DND-41 (cell line): ENCODE measurements around the gene GALNTL6.

Experiments used
- ATAC-seq: fragments of 200-7000 bp; cut with Tn5 transposase; 3 replicates; pipeline ENCODE4 v1.9.1; 2021; ENCODE audit warnings: low read depth; ENCODE audit not compliant: insufficient read depth
- DNase-seq: peaks from one replicate; pipeline ENCODE4 v3.0.0-alpha.2; 2020
- H2AFZ ChIP-seq: 2 replicates; pipeline ENCODE4 v1.6.0; 2012; ENCODE audit warnings: low read depth, low read length
- H3K27ac ChIP-seq: 2 replicates; pipeline ENCODE4 v1.5.1; 2012; ENCODE audit warnings: low read length, inconsistent platforms
- H3K27me3 ChIP-seq: fragments of 200-600 bp; sonication (generic); 2 replicates; pipeline ENCODE4 v1.6.0; 2012; ENCODE audit warnings: low read length, mild to moderate bottlenecking, inconsistent platforms; ENCODE audit not compliant: insufficient read depth, poor library complexity
- H3K36me3 ChIP-seq: 2 replicates; pipeline ENCODE4 v1.5.1; 2012; ENCODE audit warnings: low read length, inconsistent platforms; ENCODE audit not compliant: insufficient read depth
- H3K4me1 ChIP-seq: 2 replicates; pipeline ENCODE4 v1.5.1; 2012; ENCODE audit warnings: mild to moderate bottlenecking, low read length; ENCODE audit not compliant: insufficient read depth
- H3K4me2 ChIP-seq: 2 replicates; pipeline ENCODE4 v1.6.0; 2012; ENCODE audit warnings: mild to moderate bottlenecking, moderate library complexity, low read length, inconsistent platforms; ENCODE audit not compliant: insufficient read depth
- H3K4me3 ChIP-seq, 2 experiments: fragments of 200-600 bp in 1 of 2; shearing (Covaris generic) in 1 of 2; 2 replicates each; pipeline ENCODE4 v1.5.1; 2012 to 2016; ENCODE audit warnings: inconsistent platforms in 2 of 2, low read length in 2 of 2, mild to moderate bottlenecking in 2 of 2, low read depth in 1 of 2, moderate library complexity in 1 of 2
- H3K79me2 ChIP-seq: 2 replicates; pipeline ENCODE4 v1.6.0; 2012; ENCODE audit warnings: low read length, inconsistent platforms; ENCODE audit not compliant: insufficient read depth
- H3K9ac ChIP-seq: 2 replicates; pipeline ENCODE4 v1.6.0; 2012; ENCODE audit warnings: low read depth, mild to moderate bottlenecking, inconsistent platforms, low read length, moderate library complexity
- H3K9me3 ChIP-seq: 2 replicates; pipeline ENCODE4 v1.5.1; 2012; ENCODE audit warnings: low read length, moderate library complexity, mild to moderate bottlenecking, inconsistent platforms; ENCODE audit not compliant: insufficient read depth, severe bottlenecking
- H4K20me1 ChIP-seq: 2 replicates; pipeline ENCODE4 v1.6.0; 2012; ENCODE audit warnings: low read length; ENCODE audit not compliant: insufficient read depth
- EZH2 ChIP-seq: IDR thresholded peaks from 3 replicates; pipeline ENCODE4 v1.6.1; 2012; ENCODE audit warnings: borderline replicate concordance, low read depth, mild to moderate bottlenecking, moderate library complexity, low read length, inconsistent platforms; ENCODE audit not compliant: severe bottlenecking
- TF ChIP-seq, protein P1 (sequence below): IDR thresholded peaks from 2 replicates; pipeline ENCODE4 v1.5.1; 2012; ENCODE audit warnings: borderline replicate concordance, low read length, moderate library complexity, mild to moderate bottlenecking; ENCODE audit not compliant: poor library complexity, severe bottlenecking; ENCODE audit errors: extremely low read depth

Gene GALNTL6

DNA sequence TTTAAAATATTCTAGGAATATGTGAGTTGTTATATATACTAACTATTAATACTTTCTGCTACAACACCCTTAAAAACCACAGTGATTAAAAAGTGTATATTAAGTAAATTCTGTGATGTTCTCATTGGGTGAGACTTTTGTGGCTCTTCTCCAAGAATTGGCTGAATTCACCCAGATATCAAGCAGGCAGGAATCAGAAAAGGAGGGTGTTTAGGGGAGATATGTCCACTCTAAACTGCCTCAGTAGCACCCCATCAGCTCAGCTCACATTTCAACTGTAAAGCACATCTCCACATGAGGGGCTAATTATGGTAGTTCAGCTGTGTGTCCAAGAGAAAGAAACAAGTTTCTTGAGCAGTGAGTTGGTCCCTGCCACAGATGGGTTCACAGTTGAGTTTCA is 165.0 kb downstream of the GALNTL6 start:
- no peak for TF ChIP-seq EZH2
- TF ChIP-seq, protein P1, sequence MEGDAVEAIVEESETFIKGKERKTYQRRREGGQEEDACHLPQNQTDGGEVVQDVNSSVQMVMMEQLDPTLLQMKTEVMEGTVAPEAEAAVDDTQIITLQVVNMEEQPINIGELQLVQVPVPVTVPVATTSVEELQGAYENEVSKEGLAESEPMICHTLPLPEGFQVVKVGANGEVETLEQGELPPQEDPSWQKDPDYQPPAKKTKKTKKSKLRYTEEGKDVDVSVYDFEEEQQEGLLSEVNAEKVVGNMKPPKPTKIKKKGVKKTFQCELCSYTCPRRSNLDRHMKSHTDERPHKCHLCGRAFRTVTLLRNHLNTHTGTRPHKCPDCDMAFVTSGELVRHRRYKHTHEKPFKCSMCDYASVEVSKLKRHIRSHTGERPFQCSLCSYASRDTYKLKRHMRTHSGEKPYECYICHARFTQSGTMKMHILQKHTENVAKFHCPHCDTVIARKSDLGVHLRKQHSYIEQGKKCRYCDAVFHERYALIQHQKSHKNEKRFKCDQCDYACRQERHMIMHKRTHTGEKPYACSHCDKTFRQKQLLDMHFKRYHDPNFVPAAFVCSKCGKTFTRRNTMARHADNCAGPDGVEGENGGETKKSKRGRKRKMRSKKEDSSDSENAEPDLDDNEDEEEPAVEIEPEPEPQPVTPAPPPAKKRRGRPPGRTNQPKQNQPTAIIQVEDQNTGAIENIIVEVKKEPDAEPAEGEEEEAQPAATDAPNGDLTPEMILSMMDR: no peak
- no peak overlapping the region for H3K9ac ChIP-seq
- no peak overlapping the region for H2AFZ ChIP-seq

DNA sequence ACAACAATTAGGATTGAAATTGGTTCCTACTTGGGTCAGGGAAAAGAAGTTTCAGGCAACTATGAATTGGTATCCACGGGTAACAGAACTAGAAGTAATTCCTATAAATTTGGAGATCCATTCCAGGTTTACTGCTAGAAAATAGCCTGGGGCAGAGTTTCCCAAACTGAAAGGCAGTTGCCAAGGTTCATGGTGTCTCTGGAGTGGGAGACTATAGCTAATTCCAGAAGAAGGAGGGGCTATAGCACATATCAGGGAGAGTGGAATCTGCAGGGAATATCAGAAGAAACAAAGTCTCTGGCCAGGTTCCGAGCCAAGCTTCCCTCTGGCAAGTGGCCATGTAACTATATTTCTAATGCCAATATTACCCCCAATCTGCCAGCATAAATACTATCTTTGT is 166.3 kb downstream of the GALNTL6 start:
- Histone ChIP-seq H4K20me1 (no peaks in the 10 kb centered on the region), H3K36me3 (no peaks in the 10 kb centered on the region), H3K79me2 (no peaks in the 10 kb centered on the region), H3K9me3 (no peaks in the 10 kb centered on the region), H3K4me3 (no peak overlapping the region), H3K9ac (no peak overlapping the region), H3K27me3 (no peaks in the 10 kb centered on the region), H3K4me2 (no peak overlapping the region), H3K4me1 (no peaks in the 10 kb centered on the region), H2AFZ (no peak overlapping the region), H3K27ac (no peak overlapping the region)
- no peak for ATAC-seq
- TF ChIP-seq EZH2: no peak
- TF ChIP-seq, protein P1: no peak
- DNase-seq: no peak

More for the DNA sequence above, 165.0 kb downstream of the GALNTL6 start:
- H3K4me3 ChIP-seq: no peak overlapping the region
- H4K20me1 ChIP-seq: no peaks in the 10 kb centered on the region
- H3K36me3 ChIP-seq: no peaks in the 10 kb centered on the region
- ATAC-seq (no peak), DNase-seq (no peak)
- H3K9me3 ChIP-seq: no peaks in the 10 kb centered on the region
- H3K79me2 ChIP-seq: no peaks in the 10 kb centered on the region
- no peak overlapping the region for H3K4me2 ChIP-seq
- H3K27me3 ChIP-seq: no peaks in the 10 kb centered on the region
- H3K4me1 ChIP-seq: no peaks in the 10 kb centered on the region
- no peak overlapping the region for H3K27ac ChIP-seq

GRCh38 chr4:171981185-171981584 is 168.0 kb downstream of the GALNTL6 start:
- Histone ChIP-seq H3K27ac (no peak overlapping the region), H3K4me3 (no peak overlapping the region), H3K9me3 (no peaks in the 10 kb centered on the region), H4K20me1 (no peaks in the 10 kb centered on the region), H3K4me1 (no peaks in the 10 kb centered on the region), H3K79me2 (no peaks in the 10 kb centered on the region), H3K36me3 (no peaks in the 10 kb centered on the region), H2AFZ (no peak overlapping the region), H3K4me2 (no peak overlapping the region), H3K9ac (no peak overlapping the region), H3K27me3 (no peaks in the 10 kb centered on the region)
- DNase-seq: no peak
- TF ChIP-seq, protein P1: no peak
- no peak for TF ChIP-seq EZH2
- ATAC-seq: no peak
